D721Med (cell line): ENCODE measurements around the gene POC1A.

Experiments used
- DNase-seq: peaks from one replicate; pipeline ENCODE4 v3.0.0; 2011; ENCODE audit warnings: low spot score; ENCODE audit not compliant: insufficient read length
- FAIRE-seq: peaks from 2 replicates; lab custom pipeline; 2011; peaks lifted over from hg19 to GRCh38; lab: Jason Lieb, UNC
- TF ChIP-seq, protein P1 (sequence below): IDR thresholded peaks from 2 replicates; pipeline ENCODE4 v1.5.1; 2012; ENCODE audit warnings: mild to moderate bottlenecking, control low read depth; ENCODE audit not compliant: insufficient read depth; ENCODE audit errors: missing control alignments

The POC1A gene

DNA sequence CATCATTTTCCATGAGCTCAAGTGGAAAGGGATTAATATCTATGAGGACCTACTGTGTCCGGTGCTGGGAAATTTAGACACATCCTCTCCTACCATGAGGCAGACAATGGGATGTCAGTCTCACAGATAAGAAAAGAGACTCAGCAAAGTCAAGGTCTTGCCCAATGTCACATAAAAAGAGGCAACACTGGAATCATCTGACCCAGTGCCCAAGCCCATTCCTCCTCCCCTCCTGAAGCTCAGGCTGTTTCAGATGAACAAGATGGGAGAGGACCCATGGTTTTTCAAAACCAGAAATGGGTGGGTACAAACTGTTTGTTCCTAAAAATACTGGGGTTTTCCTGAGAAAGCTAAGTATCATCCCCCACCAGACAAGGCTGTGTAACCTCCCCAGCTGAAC, 22.2 kb downstream of the POC1A start:
- FAIRE-seq (no peak), DNase-seq (no peak)
- TF ChIP-seq, protein P1, sequence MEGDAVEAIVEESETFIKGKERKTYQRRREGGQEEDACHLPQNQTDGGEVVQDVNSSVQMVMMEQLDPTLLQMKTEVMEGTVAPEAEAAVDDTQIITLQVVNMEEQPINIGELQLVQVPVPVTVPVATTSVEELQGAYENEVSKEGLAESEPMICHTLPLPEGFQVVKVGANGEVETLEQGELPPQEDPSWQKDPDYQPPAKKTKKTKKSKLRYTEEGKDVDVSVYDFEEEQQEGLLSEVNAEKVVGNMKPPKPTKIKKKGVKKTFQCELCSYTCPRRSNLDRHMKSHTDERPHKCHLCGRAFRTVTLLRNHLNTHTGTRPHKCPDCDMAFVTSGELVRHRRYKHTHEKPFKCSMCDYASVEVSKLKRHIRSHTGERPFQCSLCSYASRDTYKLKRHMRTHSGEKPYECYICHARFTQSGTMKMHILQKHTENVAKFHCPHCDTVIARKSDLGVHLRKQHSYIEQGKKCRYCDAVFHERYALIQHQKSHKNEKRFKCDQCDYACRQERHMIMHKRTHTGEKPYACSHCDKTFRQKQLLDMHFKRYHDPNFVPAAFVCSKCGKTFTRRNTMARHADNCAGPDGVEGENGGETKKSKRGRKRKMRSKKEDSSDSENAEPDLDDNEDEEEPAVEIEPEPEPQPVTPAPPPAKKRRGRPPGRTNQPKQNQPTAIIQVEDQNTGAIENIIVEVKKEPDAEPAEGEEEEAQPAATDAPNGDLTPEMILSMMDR, result no peak

DNA sequence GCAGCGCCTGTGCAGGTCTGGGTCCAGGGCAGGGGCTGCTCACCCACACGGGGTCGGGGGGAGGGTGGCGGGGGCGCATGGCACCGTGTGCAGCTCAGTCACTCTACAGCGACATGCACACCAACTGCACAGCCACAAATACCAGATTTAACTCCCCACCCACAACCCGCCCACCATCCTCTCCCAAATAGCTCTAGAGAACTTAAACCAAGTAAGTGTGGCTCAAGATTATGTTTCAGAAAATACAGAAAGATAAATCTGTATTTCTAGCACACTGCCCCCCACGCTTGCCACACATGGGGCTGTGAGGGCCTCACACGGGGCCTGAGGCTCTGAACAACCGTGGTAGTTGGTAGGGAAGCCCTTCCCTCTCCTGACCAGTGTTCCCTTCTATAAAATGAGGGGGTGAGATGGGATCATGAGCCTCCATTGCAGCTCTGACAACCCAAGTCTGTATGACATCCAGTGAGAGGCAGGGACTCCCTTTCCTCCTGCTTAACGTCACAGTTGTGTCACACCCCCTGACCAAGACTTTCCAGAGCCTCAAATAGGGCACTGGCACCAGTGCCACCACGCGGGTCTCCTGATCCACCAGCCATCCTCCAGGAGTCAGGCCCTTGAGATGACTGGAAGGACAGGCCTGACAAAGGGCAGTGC, 23.1 kb downstream of the POC1A start:
- TF ChIP-seq, protein P1, result no peak
- FAIRE-seq, result no peak
- DNase-seq, result no peak

DNA sequence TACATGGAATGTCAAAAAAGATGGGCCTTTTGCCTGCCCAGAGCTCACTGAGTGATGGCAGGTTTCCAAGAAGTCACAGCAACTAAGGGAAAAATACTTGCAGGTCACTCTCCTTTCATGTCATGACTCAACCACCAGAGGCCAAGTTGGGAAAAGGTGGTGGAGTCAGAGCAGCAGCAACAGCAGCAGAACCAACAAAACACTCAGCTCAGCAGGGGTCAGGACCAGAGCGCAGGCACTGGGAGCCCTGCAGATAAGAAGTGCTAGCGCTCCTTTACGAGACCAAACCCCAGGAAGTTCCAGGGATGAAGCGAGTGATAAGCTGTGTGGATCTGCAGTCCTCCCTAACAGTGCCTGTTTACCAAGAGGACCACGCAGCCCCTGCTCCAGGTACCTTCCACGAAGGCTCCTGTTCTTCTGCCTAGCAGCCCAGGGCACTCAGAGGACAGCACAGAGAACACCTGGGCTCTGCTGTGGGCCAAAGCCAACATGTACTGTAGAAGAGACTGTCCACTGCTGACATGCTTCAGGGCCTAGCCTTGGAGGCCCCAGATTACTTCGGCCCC, 26.0 kb downstream of the POC1A start:
- FAIRE-seq, result no peak
- DNase-seq, result no peak
- TF ChIP-seq, protein P1, result no peak

DNA sequence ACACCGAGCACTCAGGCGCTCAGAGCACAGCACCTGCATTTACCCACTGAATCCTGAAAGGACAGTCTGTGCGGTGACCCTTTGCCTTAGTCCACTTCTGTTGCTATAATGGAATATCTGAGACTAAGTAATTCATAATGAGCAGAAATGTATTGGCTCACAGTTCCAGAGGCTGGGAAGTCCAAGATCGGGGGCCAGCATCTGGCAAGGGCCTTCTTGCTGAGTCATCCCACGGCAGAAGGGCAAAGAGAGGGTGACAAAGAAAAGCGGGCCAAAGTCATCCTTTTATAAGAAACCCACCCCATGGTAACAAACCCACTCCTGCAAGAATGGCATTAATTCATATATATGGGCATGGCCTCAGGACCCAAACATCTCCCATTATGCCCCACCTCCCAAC, 27.7 kb downstream of the POC1A start:
- TF ChIP-seq, protein P1, result no peak
- no peak for FAIRE-seq
- DNase-seq, result no peak

DNA sequence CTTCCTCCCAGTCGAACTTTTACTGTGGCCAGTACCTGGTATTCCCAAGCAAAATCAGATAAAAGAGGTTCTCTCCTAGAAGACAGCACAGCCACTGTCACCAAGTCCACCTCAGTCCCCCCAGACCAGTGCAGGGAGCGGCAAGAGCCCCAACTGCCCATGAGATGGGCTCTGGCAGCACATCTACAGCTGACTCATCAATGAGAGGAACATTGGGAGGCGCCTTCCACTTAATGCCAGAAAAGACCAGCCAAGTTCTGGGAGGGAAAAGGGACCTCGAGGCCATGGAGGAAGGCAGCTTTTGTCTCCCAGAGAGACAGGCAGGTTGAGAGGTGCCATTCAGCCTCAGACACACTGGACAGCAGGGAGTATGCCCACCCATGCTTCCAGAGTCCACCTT, 28.2 kb downstream of the POC1A start:
- no peak for FAIRE-seq
- DNase-seq, result no peak
- TF ChIP-seq, protein P1, result no peak

DNA sequence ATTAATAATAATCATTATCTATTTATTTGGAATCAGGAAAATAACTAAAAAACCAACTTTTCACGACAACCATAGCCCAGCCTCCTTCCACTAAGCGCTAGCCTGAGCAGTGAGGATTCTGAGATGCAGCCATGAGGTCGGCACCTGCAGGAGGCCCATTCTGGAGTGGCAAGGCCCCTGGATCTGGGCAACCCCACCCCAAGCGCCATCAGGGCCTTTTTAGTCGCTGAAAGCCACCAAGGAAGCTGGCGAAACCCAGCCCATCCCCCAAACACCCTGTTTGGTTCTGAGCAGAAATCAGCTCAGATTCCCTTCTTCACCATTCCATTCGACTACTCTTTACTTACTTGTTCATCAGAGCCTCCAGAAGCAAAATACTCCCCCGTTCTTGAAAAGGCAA, 29.5 kb downstream of the POC1A start:
- no peak for FAIRE-seq
- TF ChIP-seq, protein P1, result no peak
- DNase-seq, result no peak

DNA sequence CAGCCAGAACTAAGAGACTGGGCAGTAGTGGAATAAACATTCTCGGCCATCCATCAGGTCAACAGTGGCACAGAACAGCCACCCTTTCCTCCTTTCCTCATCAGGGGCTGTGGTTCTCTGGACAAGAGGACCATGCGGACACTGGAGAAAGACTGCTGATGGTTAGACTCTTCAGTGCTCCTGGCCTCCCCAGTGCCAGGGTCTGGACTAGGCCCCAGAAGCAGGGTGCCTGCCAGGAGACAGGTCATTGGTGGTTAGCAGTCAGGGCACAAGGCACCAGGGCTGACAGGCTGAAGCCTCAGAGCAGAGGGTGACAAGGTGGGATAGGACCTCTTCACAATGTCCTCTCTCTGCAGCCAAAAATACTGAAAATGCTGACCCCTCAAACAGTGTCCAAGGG, 30.1 kb downstream of the POC1A start:
- no peak for DNase-seq
- no peak for FAIRE-seq
- TF ChIP-seq, protein P1, result no peak
